Measurements from ENCODE around the gene PPP1R14C.
"Not testable (repeated sequence)": the region's sequence is repeated elsewhere in the genome, so short reads cannot be mapped to it uniquely, and the experiment has no call there.

The PPP1R14C gene

DNA sequence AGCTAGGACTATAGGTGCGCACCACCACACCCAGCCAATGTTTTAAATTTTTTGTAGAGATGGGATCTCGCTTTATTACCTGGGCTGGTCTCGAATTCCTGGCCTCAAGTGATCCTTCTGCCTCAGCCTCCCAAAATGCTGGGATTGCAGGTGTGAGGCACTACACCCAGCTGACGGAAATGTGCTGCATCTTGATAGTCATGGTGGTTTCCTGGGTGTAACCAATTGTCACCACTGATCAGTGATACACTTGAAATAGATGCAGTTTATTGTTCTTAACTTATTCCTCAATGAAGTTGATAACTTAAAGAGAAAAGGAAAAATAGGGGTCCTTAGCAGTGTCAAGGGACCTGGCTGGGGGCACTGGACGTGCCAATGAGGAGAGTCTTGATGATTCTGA, 92.4 kb downstream of the PPP1R14C start:
- TF ChIP-seq, protein P1, sequence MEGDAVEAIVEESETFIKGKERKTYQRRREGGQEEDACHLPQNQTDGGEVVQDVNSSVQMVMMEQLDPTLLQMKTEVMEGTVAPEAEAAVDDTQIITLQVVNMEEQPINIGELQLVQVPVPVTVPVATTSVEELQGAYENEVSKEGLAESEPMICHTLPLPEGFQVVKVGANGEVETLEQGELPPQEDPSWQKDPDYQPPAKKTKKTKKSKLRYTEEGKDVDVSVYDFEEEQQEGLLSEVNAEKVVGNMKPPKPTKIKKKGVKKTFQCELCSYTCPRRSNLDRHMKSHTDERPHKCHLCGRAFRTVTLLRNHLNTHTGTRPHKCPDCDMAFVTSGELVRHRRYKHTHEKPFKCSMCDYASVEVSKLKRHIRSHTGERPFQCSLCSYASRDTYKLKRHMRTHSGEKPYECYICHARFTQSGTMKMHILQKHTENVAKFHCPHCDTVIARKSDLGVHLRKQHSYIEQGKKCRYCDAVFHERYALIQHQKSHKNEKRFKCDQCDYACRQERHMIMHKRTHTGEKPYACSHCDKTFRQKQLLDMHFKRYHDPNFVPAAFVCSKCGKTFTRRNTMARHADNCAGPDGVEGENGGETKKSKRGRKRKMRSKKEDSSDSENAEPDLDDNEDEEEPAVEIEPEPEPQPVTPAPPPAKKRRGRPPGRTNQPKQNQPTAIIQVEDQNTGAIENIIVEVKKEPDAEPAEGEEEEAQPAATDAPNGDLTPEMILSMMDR (IDR thresholded peaks at IDR 0.05; ENCODE audit: control insufficient read depth, extremely low read depth, insufficient read depth), result no peak
- DNase-seq (ENCODE audit: low read depth), result no peak
- H3K4me3 ChIP-seq (ENCODE audit: low read depth, low read length), result no peak overlapping the region

DNA sequence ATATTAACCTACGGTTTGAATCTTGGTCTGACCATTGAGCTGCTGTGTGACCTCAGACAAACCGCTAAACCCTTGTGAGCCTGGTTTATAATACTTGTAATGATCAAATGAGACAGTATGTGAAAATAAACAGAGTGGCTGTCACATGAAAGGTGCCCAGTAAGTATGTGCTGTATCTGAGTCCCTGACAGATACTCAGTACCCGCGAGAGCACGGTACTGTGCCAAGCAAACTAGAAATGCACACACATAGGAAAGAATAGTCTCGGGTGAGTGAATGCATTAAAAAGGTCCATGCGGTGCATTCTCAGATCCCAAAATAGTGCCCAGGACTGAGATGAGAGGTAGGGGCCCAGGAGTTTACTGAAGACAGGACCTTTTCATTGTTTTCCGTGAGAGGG, 93.3 kb downstream of the PPP1R14C start:
- H3K4me3 ChIP-seq (ENCODE audit: low read depth, low read length), result no peak overlapping the region
- TF ChIP-seq, protein P1 (IDR thresholded peaks at IDR 0.05; ENCODE audit: control insufficient read depth, extremely low read depth, insufficient read depth), result no peak
- DNase-seq (ENCODE audit: low read depth), result no peak

DNA sequence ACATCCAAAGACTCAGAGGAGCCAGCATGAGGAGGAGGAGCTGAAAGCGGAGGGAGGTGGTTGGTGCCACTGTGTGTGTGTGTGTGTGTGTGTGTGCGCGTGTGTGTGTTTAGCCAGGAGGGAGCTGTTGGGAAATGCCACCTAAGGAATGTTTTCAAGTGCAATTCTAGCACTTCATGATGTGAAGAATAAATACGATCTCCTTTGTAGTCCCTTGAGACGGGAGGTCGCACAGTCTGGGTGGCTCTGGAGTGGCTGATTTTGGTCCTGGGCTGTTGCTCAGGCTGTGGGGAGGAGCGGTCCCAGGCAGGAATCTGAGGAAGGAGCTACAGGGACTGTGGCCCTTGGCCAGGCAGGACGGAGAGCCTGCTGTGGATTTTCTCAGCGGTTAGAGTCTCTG, 93.7 kb downstream of the PPP1R14C start:
- H3K4me3 ChIP-seq (ENCODE audit: low read depth, low read length), result no peak overlapping the region
- no peak for DNase-seq (ENCODE audit: low read depth)
- TF ChIP-seq, protein P1 (IDR thresholded peaks at IDR 0.05; ENCODE audit: control insufficient read depth, extremely low read depth, insufficient read depth), result no peak

DNA sequence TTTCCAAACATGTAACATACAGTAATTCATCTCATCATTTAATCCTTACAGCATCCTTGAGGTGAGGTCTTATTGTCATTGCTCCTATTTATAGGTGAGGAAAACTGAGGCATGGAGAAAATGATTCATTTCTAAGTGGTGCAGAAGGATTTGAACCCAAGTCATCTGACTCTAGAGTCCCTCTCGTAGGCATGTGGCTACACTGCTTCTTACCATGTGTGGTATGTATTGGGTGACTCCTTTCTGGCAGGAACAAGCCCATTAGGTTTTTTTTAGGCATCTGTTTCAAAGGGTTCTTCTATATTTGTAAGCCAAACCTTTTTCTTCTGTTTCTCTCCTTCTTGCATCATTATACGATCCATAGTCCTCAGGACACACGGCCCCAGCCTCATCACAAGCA, 94.8 kb downstream of the PPP1R14C start:
- no peak overlapping the region for H3K4me3 ChIP-seq (ENCODE audit: low read depth, low read length)
- DNase-seq (ENCODE audit: low read depth), result no peak
- TF ChIP-seq, protein P1 (IDR thresholded peaks at IDR 0.05; ENCODE audit: control insufficient read depth, extremely low read depth, insufficient read depth), result no peak

DNA sequence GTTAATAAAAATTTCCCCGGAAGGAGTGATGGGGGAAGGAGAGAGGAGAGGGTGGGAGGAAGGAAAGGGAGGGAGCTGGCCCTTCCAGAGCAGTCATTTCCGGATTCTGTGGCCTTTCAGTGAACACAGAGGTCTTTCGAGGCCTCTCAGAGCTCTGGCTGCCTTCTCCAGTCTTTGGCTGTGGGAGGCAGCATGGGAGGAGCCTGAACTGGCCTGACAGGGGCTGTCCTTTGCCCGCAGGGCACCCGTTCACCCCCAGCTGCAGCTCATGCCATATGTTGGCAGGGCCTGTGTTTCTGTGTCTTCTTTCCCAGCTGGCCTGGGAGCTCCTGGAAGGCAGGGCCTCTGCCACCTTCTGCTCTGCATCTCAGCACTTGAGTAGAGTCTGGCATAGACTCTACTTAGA, 95.5 kb downstream of the PPP1R14C start:
- TF ChIP-seq, protein P1 (IDR thresholded peaks at IDR 0.05; ENCODE audit: control insufficient read depth, extremely low read depth, insufficient read depth), result no peak
- no peak overlapping the region for H3K4me3 ChIP-seq (ENCODE audit: low read depth, low read length)
- no peak for DNase-seq (ENCODE audit: low read depth)

DNA sequence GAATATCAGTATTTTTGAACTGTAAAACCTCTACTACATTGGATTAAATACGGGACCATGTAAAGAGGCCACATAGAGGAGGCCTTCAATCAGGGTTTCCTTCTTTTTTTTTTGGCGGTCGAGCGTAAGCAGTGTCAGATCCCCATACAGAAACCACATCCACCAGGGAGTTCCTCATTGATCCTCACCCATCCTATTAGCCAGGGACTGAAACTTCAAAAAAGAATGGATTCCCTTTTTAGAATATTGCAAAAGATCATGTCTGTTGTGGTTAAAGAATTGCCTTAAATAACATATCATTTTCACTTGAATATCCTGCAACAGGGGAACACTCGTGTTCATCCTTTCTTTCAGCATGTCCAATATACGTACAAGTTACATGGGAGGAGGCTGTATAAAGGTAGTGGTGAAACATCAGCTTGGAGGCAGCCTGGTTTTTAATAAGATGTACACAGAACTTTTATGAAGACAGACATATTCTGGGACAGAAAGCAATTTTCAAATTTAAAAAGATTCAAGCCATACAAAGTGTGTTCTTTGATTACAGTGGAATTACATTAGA, 96.1 kb downstream of the PPP1R14C start:
- H3K4me3 ChIP-seq (ENCODE audit: low read depth, low read length), result no peak overlapping the region
- no peak for DNase-seq (ENCODE audit: low read depth)
- TF ChIP-seq, protein P1 (IDR thresholded peaks at IDR 0.05; ENCODE audit: control insufficient read depth, extremely low read depth, insufficient read depth), result no peak

DNA sequence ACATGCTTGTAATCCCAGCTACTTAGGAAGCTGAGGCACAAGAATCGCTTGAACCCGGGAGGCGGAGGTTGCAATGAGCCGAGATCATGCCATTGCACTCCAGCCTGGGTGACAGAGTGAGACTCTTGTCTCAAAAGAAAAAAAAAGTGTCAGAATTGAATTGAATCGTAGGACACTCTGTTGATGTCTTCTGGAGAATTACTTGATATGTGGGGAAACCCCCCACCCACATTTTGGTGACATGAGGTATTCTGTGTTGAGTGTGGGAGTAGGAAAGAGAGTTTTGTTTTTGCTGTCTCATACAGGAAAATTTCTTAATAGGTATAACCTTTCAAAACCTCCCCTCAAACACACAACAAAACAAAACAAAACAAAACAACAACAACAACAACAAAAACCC, 98.9 kb downstream of the PPP1R14C start:
- H3K4me3 ChIP-seq (ENCODE audit: low read depth, low read length); DNase-seq (ENCODE audit: low read depth): not testable (repeated sequence)
